CD14-positive monocyte (primary cell): ENCODE data around the gene RPS6KA2. TPM values are rescaled to one million over a fixed set of nuclear protein-coding genes. Genes with fewer than 3 reads are reported as not detected.

ENCODE experiments used
- DNase-seq, 3 donors: peaks; one replicate each; pipeline ENCODE4 v3.0.0-alpha.2; 2011 to 2022
- H2AFZ ChIP-seq: 2 replicates; pipeline ENCODE4 v1.6.0; 2012; ENCODE audit warnings: mild to moderate bottlenecking, low read depth, low read length, inconsistent platforms; ENCODE audit not compliant: insufficient read depth, poor library complexity, severe bottlenecking
- H3K27ac ChIP-seq, 2 donors: 1 replicate in 1 of 2; 2 replicates in 1 of 2; pipeline ENCODE4 v1.5.1; 2012 to 2013; ENCODE audit warnings: low read length in 2 of 2, control low read depth in 1 of 2, inconsistent platforms in 1 of 2, low read depth in 1 of 2, mild to moderate bottlenecking in 1 of 2
- H3K27me3 ChIP-seq, 2 donors: one replicate each; pipeline versions ENCODE4 v1.6.0 to v1.6.1; 2011 to 2013; ENCODE audit warnings: low read length in 2 of 2; ENCODE audit not compliant: control insufficient read depth in 2 of 2, insufficient read depth in 2 of 2
- H3K36me3 ChIP-seq, 2 donors: replicated peaks in 1 of 2; 1 replicate in 1 of 2; 2 replicates in 1 of 2; pipeline versions ENCODE4 v1.5.1 to v1.6.1; 2012 to 2013; ENCODE audit warnings: low read length in 2 of 2, control low read depth in 1 of 2, inconsistent platforms in 1 of 2, mild to moderate bottlenecking in 1 of 2; ENCODE audit not compliant: insufficient read depth in 2 of 2, control insufficient read depth in 1 of 2
- H3K4me1 ChIP-seq, 2 donors: 1 replicate in 1 of 2; 2 replicates in 1 of 2; pipeline versions ENCODE4 v1.5.1 to v1.6.1; 2012 to 2013; ENCODE audit warnings: low read length in 2 of 2, control low read depth in 1 of 2, inconsistent platforms in 1 of 2, mild to moderate bottlenecking in 1 of 2, moderate library complexity in 1 of 2; ENCODE audit not compliant: insufficient read depth in 2 of 2, control insufficient read depth in 1 of 2
- H3K4me2 ChIP-seq: replicated peaks from 2 replicates; pipeline ENCODE3; 2012; ENCODE audit warnings: low read length, moderate library complexity, mild to moderate bottlenecking; ENCODE audit not compliant: poor library complexity, severe bottlenecking; ENCODE audit errors: extremely low read depth
- H3K4me3 ChIP-seq, 3 experiments: fragments of 200-600 bp in 1 of 3; sonication (generic) in 1 of 3; replicated peaks in 1 of 3; 1 replicate in 2 of 3; 2 replicates in 1 of 3; pipeline ENCODE4 v1.5.1; 2011 to 2013; ENCODE audit warnings: low read length in 3 of 3, mild to moderate bottlenecking in 3 of 3, control low read depth in 2 of 3, low read depth in 2 of 3, inconsistent platforms in 1 of 3, moderate library complexity in 1 of 3
- H3K79me2 ChIP-seq: 2 replicates; pipeline ENCODE4 v1.6.0; 2012; ENCODE audit warnings: mild to moderate bottlenecking, control low read depth, inconsistent platforms, low read length, moderate library complexity; ENCODE audit not compliant: insufficient read depth
- H3K9ac ChIP-seq: 2 replicates; pipeline ENCODE4 v1.6.0; 2017; ENCODE audit warnings: low read length, mild to moderate bottlenecking; ENCODE audit not compliant: insufficient read depth, poor library complexity, severe bottlenecking
- H3K9me3 ChIP-seq, 2 donors: replicated peaks in 1 of 2; 1 replicate in 1 of 2; 2 replicates in 1 of 2; pipeline versions ENCODE4 v1.5.1 to v1.6.1; 2012 to 2013; ENCODE audit warnings: low read length in 2 of 2, control low read depth in 1 of 2; ENCODE audit not compliant: control insufficient read depth in 1 of 2, insufficient read depth in 1 of 2
- H4K20me1 ChIP-seq: 2 replicates; pipeline ENCODE4 v1.6.0; 2012; ENCODE audit warnings: mild to moderate bottlenecking, low read length, control low read depth, moderate library complexity; ENCODE audit not compliant: insufficient read depth
- H3K27ac Mint-ChIP-seq, 7 donors: one replicate each; pipeline ENCODE4 v1.8.0; 2020; ENCODE audit warnings: mild to moderate bottlenecking in 7 of 7, mixed read lengths in 7 of 7, moderate library complexity in 6 of 7, inconsistent platforms in 2 of 7
- H3K27me3 Mint-ChIP-seq, 3 donors: one replicate each; pipeline ENCODE4 v1.8.0; 2021 to 2022; ENCODE audit warnings: low read depth in 3 of 3, mild to moderate bottlenecking in 3 of 3, mixed read lengths in 3 of 3, moderate library complexity in 3 of 3, inconsistent platforms in 1 of 3
- H3K36me3 Mint-ChIP-seq, 2 donors: one replicate each; pipeline ENCODE4 v1.8.0; 2020; ENCODE audit warnings: mixed read lengths in 2 of 2, inconsistent platforms in 1 of 2, mild to moderate bottlenecking in 1 of 2
- H3K4me1 Mint-ChIP-seq: one replicate; pipeline ENCODE4 v1.8.0; 2020; ENCODE audit warnings: mild to moderate bottlenecking, mixed read lengths
- H3K4me3 Mint-ChIP-seq, 2 donors: one replicate each; pipeline ENCODE4 v1.8.0; 2020; ENCODE audit warnings: mild to moderate bottlenecking in 2 of 2, mixed read lengths in 2 of 2, moderate library complexity in 1 of 2
- H3K9me3 Mint-ChIP-seq, 7 donors: one replicate each; pipeline ENCODE4 v1.8.0; 2020 to 2022; ENCODE audit warnings: mixed read lengths in 7 of 7, mild to moderate bottlenecking in 6 of 7, moderate library complexity in 6 of 7, inconsistent platforms in 2 of 7
- WGBS: methylation state at CpG from one replicate; pipeline ENCODE4 v1.1.5; 2013; ENCODE audit warnings: missing lambda C conversion rate; ENCODE audit not compliant: insufficient coverage; 5-methylcytosine and 5-hydroxymethylcytosine counted together
- intact Hi-C, 2 donors: fragments of 100-400 bp; cut with micrococcal nuclease; formaldehyde crosslinking; loops; one replicate each; pipeline versions ENCODE4 v1.15.0 to v1.15.1; 2023
- polyA plus RNA-seq, 3 donors: library from polyadenylated mRNA; depleted of rRNA in 1 of 3; unstranded in 2 of 3; stranded (reverse) in 1 of 3; fragments of 300-500 nt in 2 of 3; fragments of >200 nt in 1 of 3; fragmentation: Illumina TruSeq in 2 of 3; gene quantifications; 1 replicate in 2 of 3; 2 replicates in 1 of 3; pipeline ENCODE4 v1.2.3, GENCODE V29; 2012 to 2021
- TF ChIP-seq, protein P1 (sequence below): fragments of 200-600 bp; IDR thresholded peaks from one replicate; pipeline ENCODE4 v1.8.0; 2022; ENCODE audit warnings: antibody characterized with exemption, mild to moderate bottlenecking

Gene RPS6KA2
- polyA plus RNA-seq, 3 donors: 1.4 to 3.1 (median 1.9) TPM

DNA sequence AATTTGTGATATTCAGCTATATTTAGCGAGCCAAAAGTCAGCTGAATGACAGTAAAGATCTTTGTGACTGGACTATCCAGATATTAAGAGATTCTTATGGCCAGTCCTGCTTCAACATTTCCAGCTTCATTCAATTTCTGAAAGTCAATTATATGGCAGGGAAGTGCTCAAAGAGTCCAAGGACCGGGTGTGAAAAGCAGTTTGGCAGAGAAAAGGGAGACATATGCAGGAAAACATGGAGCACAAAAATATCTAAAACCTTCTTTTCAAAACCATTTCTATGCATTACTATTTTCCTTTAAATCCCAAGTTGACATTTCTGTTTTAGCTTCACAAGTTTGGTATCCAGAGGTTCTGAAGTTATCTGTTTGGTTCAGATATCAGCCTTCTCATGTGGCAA lies 249.3 kb downstream of the RPS6KA2 start:
- Mint-ChIP-seq H3K27me3 (no peaks in the 10 kb centered on the region), H3K27ac (no peak overlapping the region), H3K4me3 (no peak overlapping the region), H3K4me1 (peaks cover 6% of the 10 kb centered on the region), H3K36me3 (peaks cover 4 to 6% of the 10 kb centered on the region in 2 donors), H3K9me3 (no peaks in the 10 kb centered on the region)
- Histone ChIP-seq H3K36me3 (no peaks in the 10 kb centered on the region), H3K4me3 (no peak overlapping the region), H3K79me2 (peaks cover 52% of the 10 kb centered on the region), H2AFZ (no peak overlapping the region), H3K27me3 (no peaks in the 10 kb centered on the region), H3K4me2 (no peak overlapping the region), H3K9ac (no peak overlapping the region), H3K4me1 (peaks cover 6 to 12% of the 10 kb centered on the region in 2 donors), H3K27ac (no peak overlapping the region), H3K9me3 (no peaks in the 10 kb centered on the region), H4K20me1 (peaks cover 20% of the 10 kb centered on the region)
- TF ChIP-seq, protein P1, sequence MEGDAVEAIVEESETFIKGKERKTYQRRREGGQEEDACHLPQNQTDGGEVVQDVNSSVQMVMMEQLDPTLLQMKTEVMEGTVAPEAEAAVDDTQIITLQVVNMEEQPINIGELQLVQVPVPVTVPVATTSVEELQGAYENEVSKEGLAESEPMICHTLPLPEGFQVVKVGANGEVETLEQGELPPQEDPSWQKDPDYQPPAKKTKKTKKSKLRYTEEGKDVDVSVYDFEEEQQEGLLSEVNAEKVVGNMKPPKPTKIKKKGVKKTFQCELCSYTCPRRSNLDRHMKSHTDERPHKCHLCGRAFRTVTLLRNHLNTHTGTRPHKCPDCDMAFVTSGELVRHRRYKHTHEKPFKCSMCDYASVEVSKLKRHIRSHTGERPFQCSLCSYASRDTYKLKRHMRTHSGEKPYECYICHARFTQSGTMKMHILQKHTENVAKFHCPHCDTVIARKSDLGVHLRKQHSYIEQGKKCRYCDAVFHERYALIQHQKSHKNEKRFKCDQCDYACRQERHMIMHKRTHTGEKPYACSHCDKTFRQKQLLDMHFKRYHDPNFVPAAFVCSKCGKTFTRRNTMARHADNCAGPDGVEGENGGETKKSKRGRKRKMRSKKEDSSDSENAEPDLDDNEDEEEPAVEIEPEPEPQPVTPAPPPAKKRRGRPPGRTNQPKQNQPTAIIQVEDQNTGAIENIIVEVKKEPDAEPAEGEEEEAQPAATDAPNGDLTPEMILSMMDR: no peak
- DNase-seq: no peak
- WGBS: no CpG with 5 or more reads among the region's 2 CpGs
- intact Hi-C loops: no loop called here

DNA sequence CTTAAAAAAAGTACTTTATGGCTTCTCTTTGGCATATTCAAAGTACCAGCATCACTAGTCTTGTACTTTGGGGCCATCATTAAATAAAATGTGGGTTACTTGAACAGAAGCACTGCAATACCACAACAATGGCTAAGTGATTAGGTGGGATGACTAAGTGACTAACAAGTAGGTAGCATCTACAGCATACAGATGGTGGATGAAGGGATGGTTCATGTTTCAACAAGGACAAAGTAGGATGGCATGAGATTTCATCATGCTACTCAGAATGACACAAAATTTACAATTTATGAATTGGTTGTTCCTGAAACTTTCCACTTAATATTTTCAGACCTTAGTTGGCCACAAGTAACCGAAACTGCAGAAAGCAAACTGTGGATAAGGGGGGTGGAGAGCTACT lies 252.0 kb downstream of the RPS6KA2 start:
- no peak overlapping the region for H3K4me3 ChIP-seq
- no peaks in the 10 kb centered on the region for H3K27me3 ChIP-seq
- H3K9ac ChIP-seq: no peak overlapping the region
- no peak overlapping the region for H3K4me2 ChIP-seq
- H3K36me3 ChIP-seq: peaks cover 0 to under 1% of the 10 kb centered on the region in 2 donors
- no peaks in the 10 kb centered on the region for H3K4me1 ChIP-seq
- Mint-ChIP-seq H3K9me3 (peaks cover 0 to 1% (median 0%) of the 10 kb centered on the region in 7 donors), H3K27me3 (no peaks in the 10 kb centered on the region), H3K36me3 (peaks cover 5 to 8% of the 10 kb centered on the region in 2 donors), H3K27ac (no peak overlapping the region), H3K4me3 (no peak overlapping the region), H3K4me1 (no peaks in the 10 kb centered on the region)
- no CpG with 5 or more reads among the region's 1 CpG for WGBS
- DNase-seq: no peak
- H3K27ac ChIP-seq: no peak overlapping the region
- peaks cover 20% of the 10 kb centered on the region for H4K20me1 ChIP-seq
- H2AFZ ChIP-seq: no peak overlapping the region
- no peaks in the 10 kb centered on the region for H3K9me3 ChIP-seq
- intact Hi-C loops: no loop called here
- TF ChIP-seq, protein P1: no peak
- peaks cover 29% of the 10 kb centered on the region for H3K79me2 ChIP-seq
